ENCODE results near the gene TOM1.

- TF ChIP-seq CTCF (conservative IDR thresholded peaks at IDR 0.05; ENCODE audit: low read depth, low read length) (peak; percentile 44; the same call in 1 of the 2 replicates), EZH2 (IDR thresholded peaks at IDR 0.05; ENCODE audit: low read length, unreplicated experiment) (no peak)
Measured at GRCh38 chr22:35352214-35353111, 52.8 kb downstream of the TOM1 start.
